Loucy (cell line): Measurements from ENCODE around the gene ACADSB.

Experiments used
- CTCF ChIP-seq: fragments of 200-600 bp; sonication (generic); conservative IDR thresholded peaks from 2 replicates; pipeline ENCODE4 v1.5.1; 2014; ENCODE audit warnings: mild to moderate bottlenecking, antibody characterized with exemption, low read length
- EZH2phosphoT487 ChIP-seq: fragments of 200-600 bp; IDR thresholded peaks from 2 replicates; pipeline ENCODE4 v1.6.1; 2018; ENCODE audit warnings: antibody characterized with exemption, mild to moderate bottlenecking, moderate library complexity, borderline replicate concordance

DNA sequence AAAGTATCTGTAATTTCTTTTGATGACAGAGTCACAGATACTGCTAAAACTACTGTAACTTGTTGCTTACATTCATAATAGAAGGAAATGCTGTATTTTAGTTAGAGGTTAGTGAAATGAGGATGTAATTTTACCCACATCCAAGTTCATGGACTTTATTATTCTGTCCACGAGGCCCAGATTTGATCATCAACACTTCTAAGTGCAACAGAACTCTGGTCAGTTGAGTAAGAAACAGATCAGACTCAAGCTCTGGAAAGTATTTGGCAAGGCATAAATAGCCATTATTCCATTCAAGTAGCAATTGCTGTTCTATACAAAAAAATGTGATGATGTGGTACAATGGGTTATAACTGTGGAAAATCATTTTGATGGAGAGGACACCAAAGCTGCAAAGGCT lies 22.3 kb downstream of the ACADSB start:
- TF ChIP-seq CTCF, result no peak
- no peak for TF ChIP-seq EZH2phosphoT487
